Fibroblast of lung (primary cell): ENCODE measurements around the gene SYNJ1. TPM values are rescaled to one million over a fixed set of nuclear protein-coding genes. Genes with fewer than 3 reads are reported as not detected.

ENCODE experiments used
- DNase-seq, 2 donors: peaks; one replicate each; pipeline versions ENCODE4 v3.0.0 to v3.0.0-alpha.2; 2010; ENCODE audit warnings: low read depth in 2 of 2
- H2AFZ ChIP-seq: 2 replicates; pipeline ENCODE4 v1.5.1; 2012; ENCODE audit warnings: low read length, control low read depth, inconsistent platforms
- H3K27ac ChIP-seq: 2 replicates; pipeline ENCODE4 v1.5.1; 2011; ENCODE audit warnings: low read length, control low read depth; ENCODE audit not compliant: insufficient read depth
- H3K27me3 ChIP-seq: 2 replicates; pipeline ENCODE4 v1.5.1; 2011; ENCODE audit warnings: mild to moderate bottlenecking, low read length; ENCODE audit not compliant: control insufficient read depth, insufficient read depth
- H3K36me3 ChIP-seq: 2 replicates; pipeline ENCODE4 v1.5.1; 2011; ENCODE audit warnings: low read length; ENCODE audit not compliant: control insufficient read depth, insufficient read depth
- H3K4me1 ChIP-seq: 2 replicates; pipeline ENCODE4 v1.5.1; 2011; ENCODE audit warnings: low read length; ENCODE audit not compliant: control insufficient read depth, insufficient read depth; ENCODE audit errors: extremely low read depth
- H3K4me2 ChIP-seq: 2 replicates; pipeline ENCODE4 v1.5.1; 2011; ENCODE audit warnings: low read length, control low read depth; ENCODE audit not compliant: insufficient read depth; ENCODE audit errors: extremely low read depth
- H3K4me3 ChIP-seq, 4 experiments: fragments of 200-600 bp in 1 of 4; sonication (generic) in 1 of 4; replicated peaks in 1 of 4; 2 replicates each; pipeline ENCODE4 v1.5.1; 2011 to 2016; ENCODE audit warnings: low read length in 4 of 4, low read depth in 3 of 4, mild to moderate bottlenecking in 3 of 4, control low read depth in 2 of 4, inconsistent platforms in 1 of 4, mixed read lengths in 1 of 4; ENCODE audit not compliant: insufficient read depth in 1 of 4; ENCODE audit errors: control extremely low read depth in 1 of 4
- H3K79me2 ChIP-seq: 2 replicates; pipeline ENCODE4 v1.5.1; 2012; ENCODE audit warnings: mild to moderate bottlenecking, low read length, inconsistent platforms; ENCODE audit not compliant: control insufficient read depth, insufficient read depth
- H3K9ac ChIP-seq: 2 replicates; pipeline ENCODE4 v1.5.1; 2011; ENCODE audit warnings: mild to moderate bottlenecking, low read length, control low read depth; ENCODE audit not compliant: insufficient read depth
- H3K9me3 ChIP-seq: 2 replicates; pipeline ENCODE4 v1.5.1; 2012; ENCODE audit warnings: low read depth, low read length; ENCODE audit not compliant: control insufficient read depth, insufficient read depth
- H4K20me1 ChIP-seq: 2 replicates; pipeline ENCODE4 v1.5.1; 2011; ENCODE audit warnings: low read length; ENCODE audit not compliant: control insufficient read depth, insufficient read depth; ENCODE audit errors: extremely low read depth
- EZH2 ChIP-seq: IDR thresholded peaks from 2 replicates; pipeline ENCODE4 v1.5.1; 2012; ENCODE audit warnings: low read length, control low read depth, mild to moderate bottlenecking; ENCODE audit errors: missing control alignments
- polyA plus RNA-seq, 2 donors: library from polyadenylated mRNA; depleted of rRNA in 1 of 2; stranded (reverse) in 1 of 2; unstranded in 1 of 2; fragments of >200 nt; gene quantifications; 2 replicates each; pipeline ENCODE4 v1.2.1, GENCODE V29; 2011 to 2012; ENCODE audit warnings: missing spikeins in 1 of 2
- total RNA-seq: library from RNA; depleted of rRNA; stranded (reverse); fragments of >200 nt; gene quantifications from 2 replicates; pipeline ENCODE4 v1.2.1, GENCODE V29; 2014
- TF ChIP-seq, protein P1 (sequence below), 2 donors: IDR thresholded peaks in 1 of 2; conservative IDR thresholded peaks in 1 of 2; 1 replicate in 1 of 2; 2 replicates in 1 of 2; pipeline ENCODE4 v1.5.1; 2011 to 2012; ENCODE audit warnings: low read length in 2 of 2, control low read depth in 1 of 2, inconsistent platforms in 1 of 2, low read depth in 1 of 2, mild to moderate bottlenecking in 1 of 2

The SYNJ1 gene
- total and polyA plus RNA-seq, 2 donors (not counting 1 experiment from before 2014, with no cell fraction given), result 6.1 to 10.4 TPM

DNA sequence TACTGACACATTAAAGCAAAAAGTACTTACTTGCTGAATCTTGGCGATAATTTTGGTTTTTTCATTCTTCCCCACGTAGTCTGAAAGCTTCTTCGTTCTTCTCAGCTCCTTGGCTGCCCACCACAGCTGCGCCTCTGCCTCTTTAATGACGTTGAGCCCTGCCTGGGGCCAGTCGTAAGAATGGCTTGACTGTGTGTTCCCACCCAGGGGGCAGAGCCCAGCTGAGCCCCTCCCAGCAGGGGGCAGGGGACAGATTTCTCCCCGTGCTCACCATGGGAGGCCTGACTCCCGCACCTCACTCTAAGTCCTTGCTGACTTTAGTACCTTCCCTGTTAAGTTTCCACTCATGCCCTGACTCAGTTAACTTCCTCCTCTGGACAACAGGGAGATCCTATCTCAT lies 124.7 kb downstream of the SYNJ1 start:
- Histone ChIP-seq H3K4me3 (no peak overlapping the region), H3K27ac (no peak overlapping the region), H3K36me3 (peaks cover 14% of the 10 kb centered on the region), H2AFZ (no peak overlapping the region), H3K79me2 (no peaks in the 10 kb centered on the region), H3K9ac (no peak overlapping the region), H3K4me1 (no peaks in the 10 kb centered on the region), H3K27me3 (no peaks in the 10 kb centered on the region), H3K9me3 (no peaks in the 10 kb centered on the region), H4K20me1 (no peaks in the 10 kb centered on the region), H3K4me2 (no peak overlapping the region)
- TF ChIP-seq EZH2, result no peak
- TF ChIP-seq, protein P1, sequence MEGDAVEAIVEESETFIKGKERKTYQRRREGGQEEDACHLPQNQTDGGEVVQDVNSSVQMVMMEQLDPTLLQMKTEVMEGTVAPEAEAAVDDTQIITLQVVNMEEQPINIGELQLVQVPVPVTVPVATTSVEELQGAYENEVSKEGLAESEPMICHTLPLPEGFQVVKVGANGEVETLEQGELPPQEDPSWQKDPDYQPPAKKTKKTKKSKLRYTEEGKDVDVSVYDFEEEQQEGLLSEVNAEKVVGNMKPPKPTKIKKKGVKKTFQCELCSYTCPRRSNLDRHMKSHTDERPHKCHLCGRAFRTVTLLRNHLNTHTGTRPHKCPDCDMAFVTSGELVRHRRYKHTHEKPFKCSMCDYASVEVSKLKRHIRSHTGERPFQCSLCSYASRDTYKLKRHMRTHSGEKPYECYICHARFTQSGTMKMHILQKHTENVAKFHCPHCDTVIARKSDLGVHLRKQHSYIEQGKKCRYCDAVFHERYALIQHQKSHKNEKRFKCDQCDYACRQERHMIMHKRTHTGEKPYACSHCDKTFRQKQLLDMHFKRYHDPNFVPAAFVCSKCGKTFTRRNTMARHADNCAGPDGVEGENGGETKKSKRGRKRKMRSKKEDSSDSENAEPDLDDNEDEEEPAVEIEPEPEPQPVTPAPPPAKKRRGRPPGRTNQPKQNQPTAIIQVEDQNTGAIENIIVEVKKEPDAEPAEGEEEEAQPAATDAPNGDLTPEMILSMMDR (conservative IDR thresholded peaks at IDR 0.05 in 1 of 2, IDR thresholded peaks at IDR 0.05 in 1 of 2; ENCODE audit: low read depth in 1 of 2, low read length in 2 of 2), result no peak
- no peak for DNase-seq

DNA sequence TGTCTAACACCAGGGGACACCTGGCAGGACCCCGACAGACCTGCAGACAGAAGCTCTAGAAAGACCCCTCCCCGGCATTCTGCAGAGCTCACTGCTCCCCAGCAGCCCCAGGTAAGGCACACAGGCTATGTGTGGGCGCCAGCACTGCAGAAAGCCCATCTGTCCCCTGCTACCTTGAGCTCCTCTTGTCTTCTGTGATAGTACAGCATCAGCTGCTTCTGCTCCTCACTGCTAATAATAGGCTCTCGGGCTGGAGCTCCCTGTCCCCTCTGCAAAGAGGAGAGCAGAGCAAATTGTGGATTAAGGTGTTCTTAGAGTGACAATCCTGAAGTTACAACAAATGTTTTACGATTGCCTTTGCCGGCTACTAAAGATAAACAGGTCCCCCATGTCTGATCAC lies 125.7 kb downstream of the SYNJ1 start:
- no peak overlapping the region for H3K4me3 ChIP-seq
- no peak overlapping the region for H3K9ac ChIP-seq
- DNase-seq, result no peak
- H3K9me3 ChIP-seq, result no peaks in the 10 kb centered on the region
- H4K20me1 ChIP-seq, result no peaks in the 10 kb centered on the region
- no peak overlapping the region for H3K4me2 ChIP-seq
- peaks cover 14% of the 10 kb centered on the region for H3K36me3 ChIP-seq
- H3K79me2 ChIP-seq, result no peaks in the 10 kb centered on the region
- no peak overlapping the region for H2AFZ ChIP-seq
- no peak for TF ChIP-seq EZH2
- TF ChIP-seq, protein P1 (conservative IDR thresholded peaks at IDR 0.05 in 1 of 2, IDR thresholded peaks at IDR 0.05 in 1 of 2; ENCODE audit: low read depth in 1 of 2, low read length in 2 of 2), result no peak
- H3K4me1 ChIP-seq, result no peaks in the 10 kb centered on the region
- no peak overlapping the region for H3K27ac ChIP-seq
- H3K27me3 ChIP-seq, result no peaks in the 10 kb centered on the region

DNA sequence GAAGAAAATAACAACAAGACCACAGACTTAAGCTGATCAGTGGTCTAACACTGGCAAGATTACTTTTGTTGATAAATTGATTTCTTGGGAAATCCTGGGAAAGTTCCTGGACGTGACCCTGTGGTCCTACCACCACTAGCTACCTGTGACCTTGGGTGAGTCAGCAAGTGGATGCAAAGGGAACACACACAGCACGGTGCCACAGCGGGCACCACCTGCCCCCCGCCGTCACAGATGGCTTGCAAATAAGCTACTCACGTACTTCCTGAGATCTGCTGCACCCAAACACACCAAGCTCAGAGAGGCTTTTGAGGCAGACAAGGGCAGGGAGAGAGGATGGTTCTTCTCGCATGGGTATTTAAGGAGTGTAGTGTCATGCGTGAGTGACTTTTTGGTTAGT lies 128.3 kb downstream of the SYNJ1 start:
- Histone ChIP-seq H3K4me3 (no peak overlapping the region), H3K9me3 (no peaks in the 10 kb centered on the region), H2AFZ (no peak overlapping the region), H3K4me2 (no peak overlapping the region), H3K27me3 (no peaks in the 10 kb centered on the region), H3K27ac (no peak overlapping the region), H3K36me3 (peaks cover 2% of the 10 kb centered on the region), H3K4me1 (peaks cover 2% of the 10 kb centered on the region), H3K79me2 (no peaks in the 10 kb centered on the region), H3K9ac (no peak overlapping the region), H4K20me1 (no peaks in the 10 kb centered on the region)
- TF ChIP-seq, protein P1 (conservative IDR thresholded peaks at IDR 0.05 in 1 of 2, IDR thresholded peaks at IDR 0.05 in 1 of 2; ENCODE audit: low read depth in 1 of 2, low read length in 2 of 2), result no peak
- no peak for TF ChIP-seq EZH2
- DNase-seq, result no peak
